GM19099 (cell line): ENCODE measurements around the gene DDC.

Source experiments
- POLR2A ChIP-seq: IDR thresholded peaks from 3 replicates; pipeline ENCODE4 v1.6.1; 2011; ENCODE audit warnings: low read depth; ENCODE audit not compliant: insufficient read length; ENCODE audit errors: extremely low read depth

Gene DDC

GRCh38 chr7:50508471-50508943 lies 56.7 kb downstream of the DDC start:
- no peak for TF ChIP-seq POLR2A

GRCh38 chr7:50507898-50508470 lies 57.2 kb downstream of the DDC start:
- TF ChIP-seq POLR2A: no peak

GRCh38 chr7:50505553-50506210 lies 59.5 kb downstream of the DDC start:
- no peak for TF ChIP-seq POLR2A

GRCh38 chr7:50504646-50505546 lies 60.3 kb downstream of the DDC start:
- TF ChIP-seq POLR2A: no peak

GRCh38 chr7:50502947-50503346 lies 62.3 kb downstream of the DDC start:
- no peak for TF ChIP-seq POLR2A

GRCh38 chr7:50502001-50502684 lies 63.1 kb downstream of the DDC start:
- TF ChIP-seq POLR2A: no peak

- TF ChIP-seq POLR2A: no peak
Measured at GRCh38 chr7:50499092-50499491, 66.1 kb downstream of the DDC start.

GRCh38 chr7:50497968-50498367 lies 67.2 kb downstream of the DDC start:
- TF ChIP-seq POLR2A: no peak

GRCh38 chr7:50497068-50497642 lies 68.0 kb downstream of the DDC start:
- TF ChIP-seq POLR2A: no peak

- no peak for TF ChIP-seq POLR2A
Measured at GRCh38 chr7:50496569-50496968, 68.6 kb downstream of the DDC start.

- no peak for TF ChIP-seq POLR2A
Measured at GRCh38 chr7:50495746-50496145, 69.5 kb downstream of the DDC start.

- TF ChIP-seq POLR2A: no peak
Measured at GRCh38 chr7:50492770-50493519, 72.3 kb downstream of the DDC start.

GRCh38 chr7:50491943-50492342 lies 73.3 kb downstream of the DDC start:
- TF ChIP-seq POLR2A: no peak

GRCh38 chr7:50491209-50491608 lies 74.0 kb downstream of the DDC start:
- no peak for TF ChIP-seq POLR2A
